K562 (cell line): ENCODE measurements around the gene GTPBP1.

Experiments
- CBX8 ChIP-seq: fragments of 200-600 bp; sonication (generic); IDR thresholded peaks from 2 replicates; pipeline ENCODE4 v1.6.1; 2012; ENCODE audit warnings: borderline replicate concordance, mixed run types, low read depth, mild to moderate bottlenecking, moderate library complexity, mixed read lengths, low read length, control low read depth, inconsistent platforms; ENCODE audit not compliant: poor library complexity, severe bottlenecking; ENCODE audit errors: extremely low read depth
- CHCHD3 ChIP-seq: fragments of 250-450 bp; sonication (Bioruptor Pico); IDR thresholded peaks from 2 replicates; pipeline ENCODE4 v2.1.2; 2022; ENCODE audit warnings: mild to moderate bottlenecking
- ERF ChIP-seq: fragments of 450-650 bp; formaldehyde crosslinking; IDR thresholded peaks from 2 replicates; pipeline ENCODE4 v1.4.0; 2020; ENCODE audit warnings: mild to moderate bottlenecking, mixed read lengths
- ETV6 ChIP-seq, 3 experiments: fragments of 150-350 bp in 1 of 3; sonication (generic) in 1 of 3; formaldehyde crosslinking in 1 of 3; IDR thresholded peaks; 2 replicates each; pipeline versions ENCODE4 v1.6.1 to v1.8.0; 2014 to 2022; ENCODE audit warnings: borderline replicate concordance in 2 of 3, low read depth in 2 of 3, antibody characterized with exemption in 1 of 3, low read length in 1 of 3, mild to moderate bottlenecking in 1 of 3, missing genetic modification reagents in 1 of 3
- RREB1 ChIP-seq: fragments of 250-450 bp; sonication (Bioruptor Pico); IDR thresholded peaks from 2 replicates; pipeline ENCODE4 v1.4.0; 2020
- SETDB1 ChIP-seq: IDR thresholded peaks from one replicate; pipeline ENCODE4 v1.6.1; 2012; ENCODE audit warnings: low read length, control low read depth, inconsistent platforms
- TAF1 ChIP-seq: IDR thresholded peaks from 2 replicates; pipeline ENCODE4 v1.6.1; 2011; ENCODE audit warnings: mild to moderate bottlenecking, low read length, moderate library complexity; ENCODE audit not compliant: insufficient read depth, control insufficient read depth, severe bottlenecking; ENCODE audit errors: extremely low read depth
- TAF7 ChIP-seq: fragments of 450-650 bp; IDR thresholded peaks from 2 replicates; pipeline ENCODE4 v1.6.1; 2016; ENCODE audit warnings: missing genetic modification characterization, missing compliant biosample characterization
- TCF7L2 ChIP-seq: fragments of 150-350 bp; IDR thresholded peaks from 2 replicates; pipeline ENCODE4 v1.6.1; 2016; ENCODE audit warnings: low read depth, mild to moderate bottlenecking, low read length, moderate library complexity
- ZNF12 ChIP-seq: sonication (generic); formaldehyde crosslinking; IDR thresholded peaks from 2 replicates; pipeline ENCODE4 v1.4.0; 2020; ENCODE audit warnings: mild to moderate bottlenecking, missing genetic modification reagents
- TF ChIP-seq, protein P1 (sequence below): fragments of 250-450 bp; sonication (Bioruptor Pico); IDR thresholded peaks from 2 replicates; pipeline ENCODE4 v1.5.0; 2020; ENCODE audit warnings: mild to moderate bottlenecking, borderline replicate concordance
- TF ChIP-seq, protein P2 (sequence below): sonication (generic); formaldehyde crosslinking; IDR thresholded peaks from 2 replicates; pipeline ENCODE4 v1.8.1; 2023; ENCODE audit warnings: mild to moderate bottlenecking, missing genetic modification reagents

DNA sequence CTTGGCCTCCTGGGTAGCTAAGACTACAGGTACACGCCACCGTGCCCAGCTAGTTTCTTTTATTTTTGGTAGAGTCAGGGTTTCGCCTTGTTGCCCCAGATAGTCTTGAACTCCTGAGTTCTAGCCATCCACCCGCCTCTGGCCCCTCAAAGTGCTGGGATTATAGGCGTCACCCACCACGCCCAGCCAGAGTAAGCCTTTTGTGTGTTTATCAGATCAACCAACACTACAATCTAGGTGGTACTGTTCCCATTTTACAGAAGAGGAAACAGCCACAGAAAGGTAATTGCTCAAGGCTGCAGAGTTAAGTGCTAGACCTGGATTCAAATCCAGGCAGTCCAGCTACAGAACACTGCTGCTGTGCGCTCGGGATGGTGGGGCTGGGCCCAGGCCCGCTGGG, 20.8 kb upstream of the GTPBP1 start:
- TF ChIP-seq, protein P1, sequence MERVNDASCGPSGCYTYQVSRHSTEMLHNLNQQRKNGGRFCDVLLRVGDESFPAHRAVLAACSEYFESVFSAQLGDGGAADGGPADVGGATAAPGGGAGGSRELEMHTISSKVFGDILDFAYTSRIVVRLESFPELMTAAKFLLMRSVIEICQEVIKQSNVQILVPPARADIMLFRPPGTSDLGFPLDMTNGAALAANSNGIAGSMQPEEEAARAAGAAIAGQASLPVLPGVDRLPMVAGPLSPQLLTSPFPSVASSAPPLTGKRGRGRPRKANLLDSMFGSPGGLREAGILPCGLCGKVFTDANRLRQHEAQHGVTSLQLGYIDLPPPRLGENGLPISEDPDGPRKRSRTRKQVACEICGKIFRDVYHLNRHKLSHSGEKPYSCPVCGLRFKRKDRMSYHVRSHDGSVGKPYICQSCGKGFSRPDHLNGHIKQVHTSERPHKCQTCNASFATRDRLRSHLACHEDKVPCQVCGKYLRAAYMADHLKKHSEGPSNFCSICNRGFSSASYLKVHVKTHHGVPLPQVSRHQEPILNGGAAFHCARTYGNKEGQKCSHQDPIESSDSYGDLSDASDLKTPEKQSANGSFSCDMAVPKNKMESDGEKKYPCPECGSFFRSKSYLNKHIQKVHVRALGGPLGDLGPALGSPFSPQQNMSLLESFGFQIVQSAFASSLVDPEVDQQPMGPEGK: no peak
- no peak for TF ChIP-seq TAF1
- no peak for TF ChIP-seq ZNF12
- TF ChIP-seq CBX8: no peak
- TF ChIP-seq, protein P2, sequence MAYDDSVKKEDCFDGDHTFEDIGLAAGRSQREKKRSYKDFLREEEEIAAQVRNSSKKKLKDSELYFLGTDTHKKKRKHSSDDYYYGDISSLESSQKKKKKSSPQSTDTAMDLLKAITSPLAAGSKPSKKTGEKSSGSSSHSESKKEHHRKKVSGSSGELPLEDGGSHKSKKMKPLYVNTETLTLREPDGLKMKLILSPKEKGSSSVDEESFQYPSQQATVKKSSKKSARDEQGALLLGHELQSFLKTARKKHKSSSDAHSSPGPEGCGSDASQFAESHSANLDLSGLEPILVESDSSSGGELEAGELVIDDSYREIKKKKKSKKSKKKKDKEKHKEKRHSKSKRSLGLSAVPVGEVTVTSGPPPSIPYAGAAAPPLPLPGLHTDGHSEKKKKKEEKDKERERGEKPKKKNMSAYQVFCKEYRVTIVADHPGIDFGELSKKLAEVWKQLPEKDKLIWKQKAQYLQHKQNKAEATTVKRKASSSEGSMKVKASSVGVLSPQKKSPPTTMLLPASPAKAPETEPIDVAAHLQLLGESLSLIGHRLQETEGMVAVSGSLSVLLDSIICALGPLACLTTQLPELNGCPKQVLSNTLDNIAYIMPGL (CRISPR knock-in tag): no peak
- no peak for TF ChIP-seq RREB1 (CRISPR knock-in tag)
- TF ChIP-seq ERF (CRISPR knock-in tag): no peak
- TF ChIP-seq SETDB1: no peak
- no peak for TF ChIP-seq ETV6 (IDR thresholded peaks at IDR 0.05; ENCODE audit: borderline replicate concordance in 1 of 2, low read depth in 2 of 2, low read length in 1 of 2)
- no peak for TF ChIP-seq ETV6 (CRISPR knock-in tag; IDR thresholded peaks at IDR 0.05; ENCODE audit: borderline replicate concordance)
- TF ChIP-seq TAF7 (tag): no peak
- TF ChIP-seq TCF7L2: no peak
- no peak for TF ChIP-seq CHCHD3 (CRISPR knock-in tag)
